ENCODE results near the gene PRKCQ.

DNA sequence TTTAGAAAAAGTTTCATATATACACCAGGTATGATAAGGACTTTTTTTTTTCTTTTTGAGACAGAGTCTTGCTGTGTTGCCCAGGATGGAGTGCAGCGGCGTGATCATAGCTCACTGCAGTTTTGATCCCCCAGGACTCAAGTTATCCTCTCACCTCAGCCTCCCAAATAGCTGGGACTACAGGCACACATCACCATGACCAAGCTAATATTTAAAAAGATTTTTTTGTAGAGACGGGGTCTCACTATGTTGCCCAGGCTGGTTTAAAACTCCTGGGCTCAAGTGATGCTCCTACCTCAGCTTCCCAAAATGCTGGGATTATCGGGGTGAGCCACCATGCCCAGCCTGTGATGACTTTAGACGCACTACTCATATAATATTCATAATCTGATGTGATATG lies 2.2 kb upstream of the PRKCQ start:
- TF ChIP-seq, protein P1, sequence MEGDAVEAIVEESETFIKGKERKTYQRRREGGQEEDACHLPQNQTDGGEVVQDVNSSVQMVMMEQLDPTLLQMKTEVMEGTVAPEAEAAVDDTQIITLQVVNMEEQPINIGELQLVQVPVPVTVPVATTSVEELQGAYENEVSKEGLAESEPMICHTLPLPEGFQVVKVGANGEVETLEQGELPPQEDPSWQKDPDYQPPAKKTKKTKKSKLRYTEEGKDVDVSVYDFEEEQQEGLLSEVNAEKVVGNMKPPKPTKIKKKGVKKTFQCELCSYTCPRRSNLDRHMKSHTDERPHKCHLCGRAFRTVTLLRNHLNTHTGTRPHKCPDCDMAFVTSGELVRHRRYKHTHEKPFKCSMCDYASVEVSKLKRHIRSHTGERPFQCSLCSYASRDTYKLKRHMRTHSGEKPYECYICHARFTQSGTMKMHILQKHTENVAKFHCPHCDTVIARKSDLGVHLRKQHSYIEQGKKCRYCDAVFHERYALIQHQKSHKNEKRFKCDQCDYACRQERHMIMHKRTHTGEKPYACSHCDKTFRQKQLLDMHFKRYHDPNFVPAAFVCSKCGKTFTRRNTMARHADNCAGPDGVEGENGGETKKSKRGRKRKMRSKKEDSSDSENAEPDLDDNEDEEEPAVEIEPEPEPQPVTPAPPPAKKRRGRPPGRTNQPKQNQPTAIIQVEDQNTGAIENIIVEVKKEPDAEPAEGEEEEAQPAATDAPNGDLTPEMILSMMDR (optimal IDR thresholded peaks at IDR 0.05 in 1 of 3, IDR thresholded peaks at IDR 0.05 in 1 of 3, conservative IDR thresholded peaks at IDR 0.05 in 1 of 3; ENCODE audit: extremely low read depth in 1 of 3, insufficient read depth in 2 of 3, low read length in 3 of 3) = no peak
- TF ChIP-seq EZH2 (IDR thresholded peaks at IDR 0.05; ENCODE audit: low read length) = no peak

Data from keratinocyte (primary cell).